ENCODE results near the gene CYP26C1.

The CYP26C1 gene

GRCh38 chr10:93072713-93073538, 12.3 kb downstream of the CYP26C1 start:
- FAIRE-seq: no peak
- TF ChIP-seq POLR2AphosphoS5 (IDR thresholded peaks at IDR 0.05; ENCODE audit: low read depth, low read length) (no peak), TAF1 (IDR thresholded peaks at IDR 0.05; ENCODE audit: borderline replicate concordance, low read depth, low read length) (no peak), POLR2A (IDR thresholded peaks at IDR 0.05; ENCODE audit: low read depth, low read length) (no peak)
- DNase-seq (ENCODE audit: insufficient read length): no peak

DNA sequence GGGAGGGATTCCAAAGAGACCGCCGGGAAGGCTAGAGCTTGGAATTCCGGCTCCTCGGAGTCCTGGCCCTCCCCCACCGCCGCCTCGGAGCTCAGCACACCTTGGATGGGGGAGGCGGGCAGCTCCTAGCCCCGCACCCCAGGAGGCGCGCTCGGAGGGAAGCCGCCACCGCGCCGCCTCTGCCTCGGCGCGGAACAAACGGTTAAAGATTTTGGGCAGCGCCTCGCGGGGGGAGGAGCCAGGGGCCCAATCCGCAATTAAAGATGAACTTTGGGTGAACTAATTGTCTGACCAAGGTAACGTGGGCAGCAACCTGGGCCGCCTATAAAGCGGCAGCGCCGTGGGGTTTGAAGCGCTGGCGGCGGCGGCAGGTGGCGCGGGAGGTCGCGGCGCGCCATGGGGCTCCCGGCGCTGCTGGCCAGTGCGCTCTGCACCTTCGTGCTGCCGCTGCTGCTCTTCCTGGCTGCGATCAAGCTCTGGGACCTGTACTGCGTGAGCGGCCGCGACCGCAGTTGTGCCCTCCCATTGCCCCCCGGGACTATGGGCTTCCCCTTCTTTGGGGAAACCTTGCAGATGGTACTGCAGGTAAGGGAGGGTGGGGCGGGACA, 13.0 kb downstream of the CYP26C1 start, which contains the start of gene CYP26A1:
CYP26A1 (plus strand) TSS at position 355 of the 608 bp plus-strand sequence; CDS start at position 397, 42 bp downstream.
- no peak for DNase-seq (ENCODE audit: insufficient read length)
- TF ChIP-seq POLR2A (IDR thresholded peaks at IDR 0.05; ENCODE audit: low read depth, low read length) (no peak), TAF1 (IDR thresholded peaks at IDR 0.05; ENCODE audit: borderline replicate concordance, low read depth, low read length) (no peak), POLR2AphosphoS5 (IDR thresholded peaks at IDR 0.05; ENCODE audit: low read depth, low read length) (no peak)
- no peak for FAIRE-seq

GRCh38 chr10:93074147-93074596, 13.6 kb downstream of the CYP26C1 start:
- peak; percentile 33 for DNase-seq (ENCODE audit: insufficient read length)
- TF ChIP-seq POLR2AphosphoS5 (IDR thresholded peaks at IDR 0.05; ENCODE audit: low read depth, low read length) (no peak), POLR2A (IDR thresholded peaks at IDR 0.05; ENCODE audit: low read depth, low read length) (no peak), TAF1 (IDR thresholded peaks at IDR 0.05; ENCODE audit: borderline replicate concordance, low read depth, low read length) (no peak)
- FAIRE-seq: no peak

DNA sequence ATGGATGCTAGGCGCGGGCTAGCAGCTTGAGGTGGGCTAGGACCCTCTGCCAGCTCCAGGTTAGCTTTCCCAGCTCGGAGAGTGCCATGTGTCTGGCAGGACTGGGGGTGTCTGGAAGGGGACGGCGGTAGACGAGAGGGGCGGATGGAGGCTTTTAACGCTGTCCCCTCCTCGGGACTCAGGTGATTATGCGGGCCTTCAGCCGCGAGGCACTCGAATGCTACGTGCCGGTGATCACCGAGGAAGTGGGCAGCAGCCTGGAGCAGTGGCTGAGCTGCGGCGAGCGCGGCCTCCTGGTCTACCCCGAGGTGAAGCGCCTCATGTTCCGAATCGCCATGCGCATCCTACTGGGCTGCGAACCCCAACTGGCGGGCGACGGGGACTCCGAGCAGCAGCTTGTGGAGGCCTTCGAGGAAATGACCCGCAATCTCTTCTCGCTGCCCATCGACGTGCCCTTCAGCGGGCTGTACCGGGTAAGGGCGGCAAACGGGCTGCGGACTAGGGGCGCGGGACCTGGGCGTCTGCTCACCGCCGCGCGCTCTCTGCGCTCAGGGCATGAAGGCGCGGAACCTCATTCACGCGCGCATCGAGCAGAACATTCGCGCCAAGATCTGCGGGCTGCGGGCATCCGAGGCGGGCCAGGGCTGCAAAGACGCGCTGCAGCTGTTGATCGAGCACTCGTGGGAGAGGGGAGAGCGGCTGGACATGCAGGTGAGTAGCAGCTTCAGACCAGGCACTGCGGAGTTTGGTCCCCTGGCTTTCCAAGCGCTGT, 14.2 kb downstream of the CYP26C1 start:
- DNase-seq (ENCODE audit: insufficient read length): no peak
- FAIRE-seq: no peak
- TF ChIP-seq POLR2A (IDR thresholded peaks at IDR 0.05; ENCODE audit: low read depth, low read length): no peak
- TF ChIP-seq POLR2AphosphoS5 (IDR thresholded peaks at IDR 0.05; ENCODE audit: low read depth, low read length): no peak
- no peak for TF ChIP-seq TAF1 (IDR thresholded peaks at IDR 0.05; ENCODE audit: borderline replicate concordance, low read depth, low read length)

DNA sequence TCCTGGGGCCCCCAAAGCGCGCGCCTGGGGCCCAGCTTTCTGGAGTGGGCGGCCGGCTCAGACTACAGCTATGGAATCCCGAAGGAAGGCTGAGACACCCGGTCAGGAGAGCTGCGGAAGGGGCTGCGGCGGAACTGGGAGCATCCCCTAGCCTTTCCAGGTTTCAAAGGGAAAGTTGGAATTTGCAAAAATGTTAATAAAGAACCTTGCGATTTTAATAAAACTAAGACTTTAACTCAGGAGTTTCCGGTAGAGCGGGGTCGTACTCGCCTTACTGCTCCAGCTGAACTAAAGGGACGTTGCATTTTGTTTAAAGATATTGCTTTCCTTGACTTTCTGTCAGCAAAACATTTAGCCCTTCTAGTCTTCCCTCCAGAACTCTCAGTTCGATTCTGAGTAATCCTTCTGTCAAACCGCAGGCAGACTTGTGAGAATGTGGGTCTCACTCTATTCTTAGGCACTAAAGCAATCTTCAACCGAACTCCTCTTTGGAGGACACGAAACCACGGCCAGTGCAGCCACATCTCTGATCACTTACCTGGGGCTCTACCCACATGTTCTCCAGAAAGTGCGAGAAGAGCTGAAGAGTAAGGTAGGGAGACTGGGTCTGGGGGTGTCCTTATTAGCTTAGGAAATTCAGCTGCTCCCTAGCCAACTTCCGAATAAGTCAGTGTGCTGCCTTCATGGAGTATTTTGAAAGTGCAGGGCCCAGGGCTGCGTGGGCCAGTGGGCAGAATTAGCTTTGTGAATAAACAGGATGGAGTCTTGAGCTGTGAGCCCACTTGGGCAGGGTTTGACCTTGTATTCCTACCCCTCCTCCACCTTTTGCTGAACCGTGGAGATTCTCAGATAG, 15.0 kb downstream of the CYP26C1 start:
- FAIRE-seq (peak; percentile 44), DNase-seq (ENCODE audit: insufficient read length) (no peak)
- TF ChIP-seq POLR2AphosphoS5 (IDR thresholded peaks at IDR 0.05; ENCODE audit: low read depth, low read length) (no peak), POLR2A (IDR thresholded peaks at IDR 0.05; ENCODE audit: low read depth, low read length) (no peak)

DNA sequence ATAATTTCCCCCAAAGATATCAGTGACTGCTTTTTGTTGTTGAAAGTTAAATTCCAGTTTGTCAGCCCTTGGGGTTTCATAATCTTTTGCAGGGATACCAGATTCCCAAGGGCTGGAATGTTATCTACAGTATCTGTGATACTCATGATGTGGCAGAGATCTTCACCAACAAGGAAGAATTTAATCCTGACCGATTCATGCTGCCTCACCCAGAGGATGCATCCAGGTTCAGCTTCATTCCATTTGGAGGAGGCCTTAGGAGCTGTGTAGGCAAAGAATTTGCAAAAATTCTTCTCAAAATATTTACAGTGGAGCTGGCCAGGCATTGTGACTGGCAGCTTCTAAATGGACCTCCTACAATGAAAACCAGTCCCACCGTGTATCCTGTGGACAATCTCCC, 16.3 kb downstream of the CYP26C1 start:
- DNase-seq (ENCODE audit: insufficient read length) (no peak), FAIRE-seq (no peak)
- TF ChIP-seq POLR2AphosphoS5 (IDR thresholded peaks at IDR 0.05; ENCODE audit: low read depth, low read length): no peak
- TF ChIP-seq POLR2A (IDR thresholded peaks at IDR 0.05; ENCODE audit: low read depth, low read length): no peak
- TF ChIP-seq TAF1 (IDR thresholded peaks at IDR 0.05; ENCODE audit: borderline replicate concordance, low read depth, low read length): no peak

DNA sequence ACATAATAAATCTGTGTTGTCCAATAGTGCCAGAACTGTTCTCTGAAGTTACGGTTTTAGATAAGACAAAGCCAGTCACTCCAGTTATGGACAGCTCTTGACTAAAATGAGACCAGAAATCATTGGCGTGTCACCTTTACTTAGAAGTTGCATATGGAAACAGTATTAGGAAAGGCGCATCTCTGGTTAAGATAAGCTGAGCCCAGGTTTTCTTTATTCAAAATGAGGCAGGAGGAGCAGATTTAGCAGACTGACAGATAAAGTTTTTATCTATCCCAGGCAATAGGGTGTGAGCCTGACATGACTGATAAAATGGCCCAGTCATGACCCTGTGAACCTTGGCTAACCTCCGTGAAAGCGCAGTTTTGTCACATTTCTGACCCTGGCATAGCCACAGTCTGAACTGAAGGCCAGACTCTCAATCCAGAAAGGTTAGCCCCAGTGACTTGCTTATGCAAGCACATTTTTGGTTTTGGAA, 17.3 kb downstream of the CYP26C1 start:
- DNase-seq (ENCODE audit: insufficient read length) (no peak), FAIRE-seq (no peak)
- no peak for TF ChIP-seq POLR2AphosphoS5 (IDR thresholded peaks at IDR 0.05; ENCODE audit: low read depth, low read length)
- no peak for TF ChIP-seq TAF1 (IDR thresholded peaks at IDR 0.05; ENCODE audit: borderline replicate concordance, low read depth, low read length)
- no peak for TF ChIP-seq POLR2A (IDR thresholded peaks at IDR 0.05; ENCODE audit: low read depth, low read length)

DNA sequence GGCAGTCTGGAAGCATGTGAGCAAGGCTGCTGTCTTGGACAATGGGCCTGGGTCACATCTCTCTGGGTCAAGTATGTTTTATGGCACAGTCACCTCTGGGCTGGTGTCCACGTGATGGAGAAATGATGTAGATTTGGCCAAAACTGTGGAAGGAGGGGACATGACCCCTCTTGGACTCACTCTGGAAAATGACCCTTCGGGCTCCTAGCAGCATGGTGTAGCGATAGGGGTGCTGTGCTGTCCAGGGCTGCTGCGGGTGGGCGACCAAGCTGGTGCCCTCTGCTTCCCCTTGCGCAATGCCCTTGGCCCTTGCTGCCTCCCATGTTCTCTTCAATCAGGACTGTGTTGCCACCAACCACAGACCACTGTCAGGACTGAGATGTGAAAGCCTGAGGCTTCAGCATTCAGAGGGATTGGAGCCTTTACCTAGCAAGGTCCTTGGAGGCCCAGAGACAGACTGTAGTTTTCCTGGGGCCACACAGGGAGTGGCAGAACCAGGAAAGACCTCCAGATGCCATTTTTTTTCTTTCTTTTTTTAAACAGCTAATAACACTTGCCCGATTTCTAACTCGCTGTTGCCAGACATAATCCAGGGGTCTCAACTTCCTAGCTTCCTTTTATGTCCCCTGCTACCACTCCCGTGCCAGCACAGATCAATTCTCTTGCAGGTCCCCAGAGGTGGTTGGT, 19.2 kb downstream of the CYP26C1 start:
- FAIRE-seq (no peak), DNase-seq (ENCODE audit: insufficient read length) (no peak)
- TF ChIP-seq POLR2A (IDR thresholded peaks at IDR 0.05; ENCODE audit: low read depth, low read length) (no peak), POLR2AphosphoS5 (IDR thresholded peaks at IDR 0.05; ENCODE audit: low read depth, low read length) (no peak), TAF1 (IDR thresholded peaks at IDR 0.05; ENCODE audit: borderline replicate concordance, low read depth, low read length) (no peak)

GRCh38 chr10:93080350-93081046, 19.9 kb downstream of the CYP26C1 start:
- DNase-seq (ENCODE audit: insufficient read length): peak; percentile 70
- TF ChIP-seq POLR2A (IDR thresholded peaks at IDR 0.05; ENCODE audit: low read depth, low read length): no peak
- no peak for TF ChIP-seq POLR2AphosphoS5 (IDR thresholded peaks at IDR 0.05; ENCODE audit: low read depth, low read length)
- TF ChIP-seq TAF1 (IDR thresholded peaks at IDR 0.05; ENCODE audit: borderline replicate concordance, low read depth, low read length): no peak
- peak; percentile 54 for FAIRE-seq
